Activated CD8-positive, alpha-beta T cell treated with anti-CD3 and anti-CD28 coated beads for 36 hours (primary cell): ENCODE data around the gene HELZ. TPM values are rescaled to one million over a fixed set of nuclear protein-coding genes. Genes with fewer than 3 reads are reported as not detected.

ENCODE experiments used
- ATAC-seq: fragments of 200-7000 bp; cut with Tn5 transposase; one replicate; pipeline ENCODE4 v1.10.0; 2021; ENCODE audit warnings: mild to moderate bottlenecking, moderate library complexity
- CTCF ChIA-PET: fragments of 350-600 bp; sonication (Branson Sonifier 250); formaldehyde crosslinking; loops from one replicate; lab custom pipeline; 2021; ENCODE audit warnings: antibody characterized with exemption; lab: Charles Lee
- POLR2A ChIA-PET: fragments of 350-600 bp; sonication (Branson Sonifier 250); formaldehyde crosslinking; loops from one replicate; lab custom pipeline; 2021; ENCODE audit warnings: antibody characterized with exemption; lab: Charles Lee
- DNase-seq: peaks from one replicate; pipeline ENCODE4 v3.0.0-alpha.2; 2020
- H3K27ac Mint-ChIP-seq: one replicate; pipeline ENCODE4 v1.8.0; 2021; ENCODE audit warnings: mild to moderate bottlenecking, mixed read lengths
- H3K27me3 Mint-ChIP-seq: one replicate; pipeline ENCODE4 v1.8.0; 2021; ENCODE audit warnings: mixed read lengths
- H3K36me3 Mint-ChIP-seq: one replicate; pipeline ENCODE4 v1.8.0; 2021; ENCODE audit warnings: low read depth, mixed read lengths
- H3K4me1 Mint-ChIP-seq: one replicate; pipeline ENCODE4 v1.8.0; 2021; ENCODE audit warnings: low read depth, mixed read lengths
- H3K4me3 Mint-ChIP-seq: one replicate; pipeline ENCODE4 v1.8.0; 2021; ENCODE audit warnings: mild to moderate bottlenecking, moderate library complexity, mixed read lengths
- H3K9me3 Mint-ChIP-seq: one replicate; pipeline ENCODE4 v1.8.0; 2021; ENCODE audit warnings: mixed read lengths
- intact Hi-C: fragments of 100-400 bp; cut with micrococcal nuclease; formaldehyde crosslinking; loops from one replicate; pipeline ENCODE4 v1.10.0; 2022
- total RNA-seq, 2 experiments: library from RNA; stranded (reverse); gene quantifications; one replicate each; pipeline ENCODE4 v1.2.3, GENCODE V29; 2021
- TF ChIP-seq, protein P1 (sequence below): fragments of 200-600 bp; IDR thresholded peaks from one replicate; pipeline ENCODE4 v1.8.0; 2022; ENCODE audit warnings: antibody characterized with exemption, mild to moderate bottlenecking

HELZ gene, protein sequence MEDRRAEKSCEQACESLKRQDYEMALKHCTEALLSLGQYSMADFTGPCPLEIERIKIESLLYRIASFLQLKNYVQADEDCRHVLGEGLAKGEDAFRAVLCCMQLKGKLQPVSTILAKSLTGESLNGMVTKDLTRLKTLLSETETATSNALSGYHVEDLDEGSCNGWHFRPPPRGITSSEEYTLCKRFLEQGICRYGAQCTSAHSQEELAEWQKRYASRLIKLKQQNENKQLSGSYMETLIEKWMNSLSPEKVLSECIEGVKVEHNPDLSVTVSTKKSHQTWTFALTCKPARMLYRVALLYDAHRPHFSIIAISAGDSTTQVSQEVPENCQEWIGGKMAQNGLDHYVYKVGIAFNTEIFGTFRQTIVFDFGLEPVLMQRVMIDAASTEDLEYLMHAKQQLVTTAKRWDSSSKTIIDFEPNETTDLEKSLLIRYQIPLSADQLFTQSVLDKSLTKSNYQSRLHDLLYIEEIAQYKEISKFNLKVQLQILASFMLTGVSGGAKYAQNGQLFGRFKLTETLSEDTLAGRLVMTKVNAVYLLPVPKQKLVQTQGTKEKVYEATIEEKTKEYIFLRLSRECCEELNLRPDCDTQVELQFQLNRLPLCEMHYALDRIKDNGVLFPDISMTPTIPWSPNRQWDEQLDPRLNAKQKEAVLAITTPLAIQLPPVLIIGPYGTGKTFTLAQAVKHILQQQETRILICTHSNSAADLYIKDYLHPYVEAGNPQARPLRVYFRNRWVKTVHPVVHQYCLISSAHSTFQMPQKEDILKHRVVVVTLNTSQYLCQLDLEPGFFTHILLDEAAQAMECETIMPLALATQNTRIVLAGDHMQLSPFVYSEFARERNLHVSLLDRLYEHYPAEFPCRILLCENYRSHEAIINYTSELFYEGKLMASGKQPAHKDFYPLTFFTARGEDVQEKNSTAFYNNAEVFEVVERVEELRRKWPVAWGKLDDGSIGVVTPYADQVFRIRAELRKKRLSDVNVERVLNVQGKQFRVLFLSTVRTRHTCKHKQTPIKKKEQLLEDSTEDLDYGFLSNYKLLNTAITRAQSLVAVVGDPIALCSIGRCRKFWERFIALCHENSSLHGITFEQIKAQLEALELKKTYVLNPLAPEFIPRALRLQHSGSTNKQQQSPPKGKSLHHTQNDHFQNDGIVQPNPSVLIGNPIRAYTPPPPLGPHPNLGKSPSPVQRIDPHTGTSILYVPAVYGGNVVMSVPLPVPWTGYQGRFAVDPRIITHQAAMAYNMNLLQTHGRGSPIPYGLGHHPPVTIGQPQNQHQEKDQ (N-terminal part only)
- 10 to 100 TPM; 74.4 to 74.9 TPM for total RNA-seq

DNA sequence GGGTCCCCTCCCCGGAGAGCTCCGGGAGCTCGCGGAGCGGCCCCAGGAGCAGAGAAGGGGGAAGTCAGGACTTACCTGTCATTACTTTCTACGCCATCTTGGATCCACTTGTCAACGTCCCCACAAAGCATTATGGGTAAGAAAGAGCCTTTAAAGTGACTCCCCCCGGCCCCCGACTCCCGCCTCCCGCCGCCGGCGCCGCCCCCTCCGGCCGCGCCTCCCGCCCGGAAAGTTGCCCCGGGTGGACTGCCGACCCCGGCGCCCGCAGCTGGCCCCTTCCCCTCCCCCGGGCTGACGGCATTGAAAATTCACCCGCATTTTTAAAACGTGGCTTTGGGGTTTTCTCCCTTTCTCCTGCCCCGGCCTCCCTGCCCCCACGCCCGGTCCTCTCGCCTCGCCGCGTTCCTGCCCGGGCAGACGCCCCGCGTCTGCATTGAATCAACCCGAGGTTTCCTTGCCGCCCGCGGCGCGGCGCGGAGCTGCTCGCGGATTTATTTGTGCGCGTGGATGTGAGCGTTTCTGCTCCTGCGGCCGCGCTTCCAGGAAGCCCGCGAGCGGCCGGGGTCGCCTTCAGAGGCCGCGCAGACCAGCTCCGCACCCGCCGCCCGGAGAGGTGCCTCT, at the start of gene HELZ:
TSS of gene HELZ (minus strand) at position 124 of the 621 bp plus-strand sequence. CDS start 26,392 bp downstream, outside the sequence.
- ChIA-PET CTCF (interaction anchor here (1.1 kb wide), 2 partner anchors 28 to 45 kb away, joined by 3 read pairs; no protein-coding TSS in a partner anchor), POLR2A (interaction anchor here (0.7 to 1.4 kb wide), 7 partner anchors 10 to 91 kb away, joined by 3 to 5 read pairs (median 3); no protein-coding TSS in a partner anchor)
- TF ChIP-seq, protein P1, sequence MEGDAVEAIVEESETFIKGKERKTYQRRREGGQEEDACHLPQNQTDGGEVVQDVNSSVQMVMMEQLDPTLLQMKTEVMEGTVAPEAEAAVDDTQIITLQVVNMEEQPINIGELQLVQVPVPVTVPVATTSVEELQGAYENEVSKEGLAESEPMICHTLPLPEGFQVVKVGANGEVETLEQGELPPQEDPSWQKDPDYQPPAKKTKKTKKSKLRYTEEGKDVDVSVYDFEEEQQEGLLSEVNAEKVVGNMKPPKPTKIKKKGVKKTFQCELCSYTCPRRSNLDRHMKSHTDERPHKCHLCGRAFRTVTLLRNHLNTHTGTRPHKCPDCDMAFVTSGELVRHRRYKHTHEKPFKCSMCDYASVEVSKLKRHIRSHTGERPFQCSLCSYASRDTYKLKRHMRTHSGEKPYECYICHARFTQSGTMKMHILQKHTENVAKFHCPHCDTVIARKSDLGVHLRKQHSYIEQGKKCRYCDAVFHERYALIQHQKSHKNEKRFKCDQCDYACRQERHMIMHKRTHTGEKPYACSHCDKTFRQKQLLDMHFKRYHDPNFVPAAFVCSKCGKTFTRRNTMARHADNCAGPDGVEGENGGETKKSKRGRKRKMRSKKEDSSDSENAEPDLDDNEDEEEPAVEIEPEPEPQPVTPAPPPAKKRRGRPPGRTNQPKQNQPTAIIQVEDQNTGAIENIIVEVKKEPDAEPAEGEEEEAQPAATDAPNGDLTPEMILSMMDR: no peak
- peak; percentile 77 for DNase-seq
- H3K4me1 Mint-ChIP-seq: peaks cover 45% of the 10 kb centered on the region
- H3K27ac Mint-ChIP-seq: peak within 1 kb of the TSS; percentile 87
- no peaks in the 10 kb centered on the region for H3K9me3 Mint-ChIP-seq
- peaks cover 15% of the 10 kb centered on the region for H3K36me3 Mint-ChIP-seq
- H3K4me3 Mint-ChIP-seq: peak within 1 kb of the TSS; percentile 81
- intact Hi-C loops: no loop called here
- ATAC-seq: peak; percentile 85
- peaks cover 5% of the 10 kb centered on the region for H3K27me3 Mint-ChIP-seq

DNA sequence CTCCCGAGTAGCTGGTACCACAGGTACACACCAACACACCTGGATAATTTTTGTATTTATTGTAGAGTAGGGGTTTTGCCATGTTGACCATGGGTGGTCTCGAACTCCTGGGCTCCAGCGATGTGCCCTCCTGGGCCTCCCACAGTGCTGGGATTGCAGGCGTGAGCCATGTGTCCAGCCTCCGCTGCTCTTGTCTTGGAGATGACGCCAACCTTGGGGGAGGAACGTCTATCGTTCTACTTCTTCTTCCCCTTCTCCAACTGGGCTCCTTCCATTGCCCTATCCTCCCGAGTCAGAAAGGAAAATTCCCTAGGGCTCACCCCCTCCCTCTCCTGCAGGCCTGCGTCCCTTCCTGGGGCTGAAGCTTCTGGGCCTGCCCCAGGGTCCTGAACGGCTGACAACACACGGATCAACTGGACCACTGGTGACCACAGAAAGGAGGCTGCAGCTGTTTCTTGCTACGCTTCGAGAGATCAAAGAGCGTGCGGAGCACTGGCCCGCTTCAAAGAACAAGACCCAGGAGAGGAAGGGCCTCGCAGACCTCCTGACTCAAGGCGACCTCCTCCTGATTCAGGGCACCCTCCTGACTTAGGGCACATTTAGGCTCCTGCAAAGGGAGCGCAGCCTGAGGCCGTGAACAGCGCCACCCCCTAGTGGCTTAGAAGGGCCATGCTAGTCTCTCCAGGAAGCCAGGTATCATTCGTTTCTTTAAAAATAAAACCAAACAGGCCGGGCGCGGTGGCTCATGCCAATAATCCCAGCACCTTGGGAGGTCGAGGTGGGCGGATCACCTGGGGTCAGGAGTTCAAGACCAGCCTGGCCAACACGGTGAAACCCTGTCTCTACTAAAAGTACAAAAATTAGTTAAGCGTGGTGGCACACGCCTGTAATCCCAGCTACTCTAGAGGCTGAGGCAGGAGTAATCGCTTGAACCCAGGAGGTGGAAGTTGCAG, 48.5 kb upstream of the HELZ start:
- DNase-seq (peak; percentile 85), ATAC-seq (peak; percentile 99)
- TF ChIP-seq, protein P1: peak; percentile 91
- H3K9me3 Mint-ChIP-seq: no peaks in the 10 kb centered on the region
- POLR2A ChIA-PET: interaction anchor here (0.6 kb wide), 1 partner anchor 410 kb away, joined by 4 read pairs; no protein-coding TSS in a partner anchor
- CTCF ChIA-PET: interaction anchor here (0.6 to 4.3 kb wide), 16 partner anchors 8 to 379 kb away, joined by 3 to 47 read pairs (median 4); no protein-coding TSS in a partner anchor
- intact Hi-C loops: loop anchor here (5.0 kb wide), 1 partner anchor 71 kb away; no protein-coding TSS in a partner anchor
- H3K4me3 Mint-ChIP-seq: peak overlapping the region; percentile 33
- no peaks in the 10 kb centered on the region for H3K36me3 Mint-ChIP-seq
- no peak overlapping the region for H3K27ac Mint-ChIP-seq
- no peaks in the 10 kb centered on the region for H3K4me1 Mint-ChIP-seq
- H3K27me3 Mint-ChIP-seq: no peaks in the 10 kb centered on the region

DNA sequence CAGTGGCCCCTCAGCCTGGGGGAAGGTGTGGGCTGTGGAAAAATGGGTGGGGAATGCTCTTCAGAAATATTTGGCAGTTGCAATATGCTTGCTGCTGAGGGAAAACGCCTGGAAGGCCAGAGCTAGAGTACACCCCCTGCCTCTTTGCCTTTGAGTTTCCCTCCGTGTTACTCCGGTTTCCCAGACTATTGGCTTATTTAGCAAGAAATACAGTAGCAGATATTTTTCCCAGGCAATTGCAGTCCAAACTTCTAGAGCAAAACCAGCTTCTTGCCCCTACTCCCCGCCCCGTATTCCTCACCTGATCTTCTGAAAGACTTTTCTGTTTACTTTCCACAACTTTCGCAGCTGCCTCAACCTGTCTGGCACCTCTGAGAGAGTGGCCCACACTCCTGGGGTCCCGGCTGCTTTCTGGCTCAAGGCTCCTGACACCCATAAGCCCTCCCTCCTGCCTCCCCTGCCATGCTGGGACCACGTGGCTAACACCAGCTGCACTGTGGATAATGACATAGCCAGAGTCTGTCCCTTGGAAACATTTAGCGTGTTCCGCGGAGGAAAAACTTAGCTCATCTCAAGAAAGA, 45.8 kb upstream of the HELZ start:
- Mint-ChIP-seq H3K36me3 (no peaks in the 10 kb centered on the region), H3K9me3 (no peaks in the 10 kb centered on the region), H3K27me3 (no peaks in the 10 kb centered on the region), H3K4me3 (no peak overlapping the region), H3K4me1 (no peaks in the 10 kb centered on the region), H3K27ac (no peak overlapping the region)
- ChIA-PET POLR2A (interaction anchor here (0.7 kb wide), 1 partner anchor 15 kb away, joined by 4 read pairs; no protein-coding TSS in a partner anchor), CTCF (interaction anchor here (1.1 to 4.2 kb wide), 2 partner anchors 18 to 69 kb away, joined by 4 to 27 read pairs; no protein-coding TSS in a partner anchor)
- ATAC-seq: no peak
- no peak for DNase-seq
- intact Hi-C loops: loop anchor here (5.0 kb wide), 1 partner anchor 68 kb away; no protein-coding TSS in a partner anchor
- TF ChIP-seq, protein P1: no peak
